Activated T-helper 1 cell treated with Interleukin-2 at 50 U/mL for 16 hours (primary cell): Measurements from ENCODE around the gene GAL3ST3.
"Not testable (repeated sequence)": the region's sequence is repeated elsewhere in the genome, so short reads cannot be mapped to it uniquely, and the experiment has no call there.

Experiments used
- DNase-seq: peaks from one replicate; pipeline ENCODE4 v3.0.0-alpha.2; 2020; ENCODE audit warnings: low read depth

The GAL3ST3 gene

GRCh38 chr11:66048547-66049323 is at the start of gene GAL3ST3:
TSS of gene GAL3ST3 (minus strand) at chr11:66049161. CDS start at chr11:66045415, 3,746 bp downstream.
- no peak for DNase-seq

GRCh38 chr11:66092125-66092524 is 43.2 kb upstream of the GAL3ST3 start:
- not testable (repeated sequence) for DNase-seq

- no peak for DNase-seq
Observed at GRCh38 chr11:66090288-66090687, 41.3 kb upstream of the GAL3ST3 start.

GRCh38 chr11:66089067-66089466 is 40.1 kb upstream of the GAL3ST3 start:
- no peak for DNase-seq

- no peak for DNase-seq
Observed at GRCh38 chr11:66087148-66087908, 38.4 kb upstream of the GAL3ST3 start.

GRCh38 chr11:66084821-66085475 is 36.0 kb upstream of the GAL3ST3 start:
- DNase-seq, result no peak

GRCh38 chr11:66083767-66084166 is 34.8 kb upstream of the GAL3ST3 start:
- DNase-seq, result no peak

- no peak for DNase-seq
Observed at GRCh38 chr11:66082946-66083698, 34.2 kb upstream of the GAL3ST3 start.

GRCh38 chr11:66081505-66081904 is 32.5 kb upstream of the GAL3ST3 start:
- peak; percentile 71 for DNase-seq

- DNase-seq, result peak; percentile 51
Observed at GRCh38 chr11:66080055-66080817, 31.3 kb upstream of the GAL3ST3 start.

GRCh38 chr11:66078949-66079348 is 30.0 kb upstream of the GAL3ST3 start:
- not testable (repeated sequence) for DNase-seq

- DNase-seq, result no peak
Observed at GRCh38 chr11:66077927-66078326, 29.0 kb upstream of the GAL3ST3 start.

- no peak for DNase-seq
Observed at GRCh38 chr11:66076561-66076960, 27.6 kb upstream of the GAL3ST3 start.

- DNase-seq, result no peak
Observed at GRCh38 chr11:66075273-66075672, 26.3 kb upstream of the GAL3ST3 start.

GRCh38 chr11:66073669-66074068 is 24.7 kb upstream of the GAL3ST3 start:
- DNase-seq, result no peak

- DNase-seq, result no peak
Observed at GRCh38 chr11:66072518-66072917, 23.6 kb upstream of the GAL3ST3 start.

GRCh38 chr11:66072081-66072480 is 23.1 kb upstream of the GAL3ST3 start:
- no peak for DNase-seq

- DNase-seq, result no peak
Observed at GRCh38 chr11:66071381-66071801, 22.4 kb upstream of the GAL3ST3 start.

GRCh38 chr11:66070604-66071380 is 21.8 kb upstream of the GAL3ST3 start:
- DNase-seq, result no peak
